Left ventricle myocardium superior (tissue), 1 donor: Measurements from ENCODE around the gene GPX1. TPM values are rescaled to one million over a fixed set of nuclear protein-coding genes. Genes with fewer than 3 reads are reported as not detected.

Source experiments
- ATAC-seq: fragments of 200-7000 bp; cut with Tn5 transposase; one replicate; pipeline ENCODE4 v1.9.1; 2020; ENCODE audit warnings: mild to moderate bottlenecking, moderate library complexity
- DNase-seq: peaks from one replicate; pipeline ENCODE4 v3.0.0-alpha.2; 2020
- intact Hi-C: fragments of 100-400 bp; cut with micrococcal nuclease; formaldehyde crosslinking; loops from one replicate; pipeline ENCODE4 v1.11.0; 2022
- total RNA-seq: library from RNA; stranded (reverse); fragmentation: NEBNext Ultra II Directional; extraction: Animal tissue kit (Norgen Biotek cat#: 25700); gene quantifications from one replicate; pipeline ENCODE4 v1.2.1, GENCODE V29; 2021
- donor health status: DM: no; HTN: yes; CAD: no; lungs with severe emphysema.

Gene GPX1
- total RNA-seq, 1 donor from 2014 or later: 113 TPM

- no peak for DNase-seq
- intact Hi-C loops: no loop called here
- ATAC-seq: no peak
Measured at GRCh38 chr3:49327485-49327884, 30.7 kb downstream of the GPX1 start.

- DNase-seq (no peak), ATAC-seq (no peak)
- intact Hi-C loops: no loop called here
Measured at GRCh38 chr3:49324768-49325167, 33.4 kb downstream of the GPX1 start.

GRCh38 chr3:49316696-49317457, 41.3 kb downstream of the GPX1 start:
- ATAC-seq: no peak
- no peak for DNase-seq
- intact Hi-C loops: no loop called here

GRCh38 chr3:49313896-49314688, 44.1 kb downstream of the GPX1 start:
- ATAC-seq (no peak), DNase-seq (no peak)
- intact Hi-C loops: no loop called here

GRCh38 chr3:49311283-49311682, 46.9 kb downstream of the GPX1 start:
- no peak for DNase-seq
- intact Hi-C loops: no loop called here
- ATAC-seq: no peak

GRCh38 chr3:49310677-49311076, 47.5 kb downstream of the GPX1 start:
- DNase-seq: no peak
- intact Hi-C loops: no loop called here
- no peak for ATAC-seq

Other genes starting within 250 kb of the GPX1 start
- 64.6 TPM for gene USP19, start 237.5 kb downstream of the GPX1 start, total RNA-seq
- gene LAMB2, start 225.3 kb downstream of the GPX1 start, total RNA-seq: 798 TPM
- 10.2 TPM for gene CCDC71, start 192.0 kb downstream of the GPX1 start, total RNA-seq
- 95.1 TPM for gene KLHDC8B, start 186.8 kb downstream of the GPX1 start, total RNA-seq
- 3.0 TPM for gene C3orf62, start 81.1 kb downstream of the GPX1 start, total RNA-seq
- gene USP4, start 18.3 kb downstream of the GPX1 start, total RNA-seq: 37.3 TPM
- gene RHOA, start 53.6 kb upstream of the GPX1 start, total RNA-seq: 266 TPM
- gene TCTA, start 54.1 kb upstream of the GPX1 start, total RNA-seq: 14.9 TPM
- 30.5 TPM for gene AMT, start 64.1 kb upstream of the GPX1 start, total RNA-seq
- 16.8 TPM for gene NICN1, start 71.0 kb upstream of the GPX1 start, total RNA-seq
- 144 TPM for gene DAG1, start 111.9 kb upstream of the GPX1 start, total RNA-seq
- 0.30 TPM for gene BSN, start 196.1 kb upstream of the GPX1 start, total RNA-seq